ENCODE results near the gene NDFIP2.
A peak's percentile ranks its signal among the peaks of the same experiment; 100 is the strongest.

NDFIP2 gene

GRCh38 chr13:79451500-79451962 is 29.4 kb upstream of the NDFIP2 start:
- no peak for TF ChIP-seq RARB (CRISPR knock-in tag; IDR thresholded peaks at IDR 0.05)
- no peak for TF ChIP-seq OSR1 (CRISPR knock-in tag; IDR thresholded peaks at IDR 0.05)
- TF ChIP-seq BACH2 (CRISPR knock-in tag; IDR thresholded peaks at IDR 0.05; ENCODE audit: borderline replicate concordance): no peak
- TF ChIP-seq PATZ1 (CRISPR knock-in tag; IDR thresholded peaks at IDR 0.05; ENCODE audit: borderline replicate concordance): no peak
- TF ChIP-seq SNAI2 (CRISPR knock-in tag; IDR thresholded peaks at IDR 0.05): no peak
- TF ChIP-seq, protein P1, sequence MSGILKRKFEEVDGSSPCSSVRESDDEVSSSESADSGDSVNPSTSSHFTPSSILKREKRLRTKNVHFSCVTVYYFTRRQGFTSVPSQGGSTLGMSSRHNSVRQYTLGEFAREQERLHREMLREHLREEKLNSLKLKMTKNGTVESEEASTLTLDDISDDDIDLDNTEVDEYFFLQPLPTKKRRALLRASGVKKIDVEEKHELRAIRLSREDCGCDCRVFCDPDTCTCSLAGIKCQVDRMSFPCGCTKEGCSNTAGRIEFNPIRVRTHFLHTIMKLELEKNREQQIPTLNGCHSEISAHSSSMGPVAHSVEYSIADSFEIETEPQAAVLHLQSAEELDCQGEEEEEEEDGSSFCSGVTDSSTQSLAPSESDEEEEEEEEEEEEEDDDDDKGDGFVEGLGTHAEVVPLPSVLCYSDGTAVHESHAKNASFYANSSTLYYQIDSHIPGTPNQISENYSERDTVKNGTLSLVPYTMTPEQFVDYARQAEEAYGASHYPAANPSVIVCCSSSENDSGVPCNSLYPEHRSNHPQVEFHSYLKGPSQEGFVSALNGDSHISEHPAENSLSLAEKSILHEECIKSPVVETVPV (CRISPR knock-in tag; IDR thresholded peaks at IDR 0.05): no peak
- peak; percentile 100 for ATAC-seq

DNA sequence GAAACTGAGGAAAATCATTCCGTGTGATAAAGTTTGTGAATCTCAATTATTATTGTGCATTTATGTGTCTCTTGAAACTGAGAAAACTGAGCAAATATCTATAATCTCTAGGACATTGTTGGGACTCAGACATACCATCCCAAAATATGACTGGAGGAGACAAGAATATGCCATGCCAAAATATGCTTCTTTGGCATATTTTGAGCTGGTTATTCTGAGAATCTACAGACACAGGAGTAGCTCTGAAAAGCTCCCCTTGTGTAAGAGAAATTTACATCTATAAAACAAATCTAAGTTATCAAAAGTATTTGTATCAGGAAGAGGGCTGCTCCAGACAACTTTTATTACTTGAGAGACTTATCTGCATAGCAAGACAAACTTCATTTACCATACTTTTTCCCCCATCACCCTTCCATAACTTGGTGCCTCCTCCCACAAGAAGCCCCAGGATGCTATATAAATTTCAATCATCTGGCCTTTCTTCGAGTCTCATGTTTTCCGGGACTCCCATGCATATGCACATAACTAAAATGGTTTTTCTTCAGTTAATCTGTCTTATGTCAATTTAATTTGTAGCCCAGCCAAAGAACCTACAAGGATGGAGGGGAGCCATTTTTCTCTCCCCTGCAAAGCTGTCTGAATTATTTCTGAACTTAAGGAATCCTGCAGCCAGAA is 28.6 kb upstream of the NDFIP2 start:
- no peak for TF ChIP-seq TCF4 (CRISPR knock-in tag; IDR thresholded peaks at IDR 0.05; ENCODE audit: borderline replicate concordance)
- TF ChIP-seq, protein P1 (CRISPR knock-in tag; IDR thresholded peaks at IDR 0.05): no peak
- TF ChIP-seq GLIS3 (CRISPR knock-in tag; IDR thresholded peaks at IDR 0.05): no peak
- no peak for TF ChIP-seq ESRRG (CRISPR knock-in tag; IDR thresholded peaks at IDR 0.05)
- TF ChIP-seq BACH2 (CRISPR knock-in tag; IDR thresholded peaks at IDR 0.05; ENCODE audit: borderline replicate concordance): no peak
- no peak for TF ChIP-seq POU6F1 (CRISPR knock-in tag; IDR thresholded peaks at IDR 0.05; ENCODE audit: borderline replicate concordance, low read depth)
- no peak for TF ChIP-seq ZFP30 (CRISPR knock-in tag; IDR thresholded peaks at IDR 0.05)
- TF ChIP-seq OSR1 (CRISPR knock-in tag; IDR thresholded peaks at IDR 0.05): no peak
- ATAC-seq: peak; percentile 41; the same call in 2 of the 3 replicates

DNA sequence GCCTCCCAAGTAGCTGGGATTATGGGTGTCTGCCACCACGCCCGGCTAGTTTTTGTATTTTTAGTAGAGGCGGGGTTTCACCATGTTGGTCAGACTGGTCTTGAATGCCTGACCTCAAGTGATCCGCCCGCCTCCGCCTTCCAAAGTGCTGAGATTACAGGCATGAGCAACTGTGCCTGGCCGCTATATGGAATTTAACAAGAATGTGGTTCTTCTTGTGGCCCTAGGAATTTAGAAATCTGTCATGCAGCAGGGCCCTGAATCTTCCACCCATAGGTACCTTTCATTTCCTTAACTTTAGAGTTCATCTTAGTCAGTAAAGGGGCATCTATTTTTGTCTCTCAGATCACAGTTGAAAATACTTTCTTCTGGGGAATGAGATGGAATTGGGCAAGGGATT is 25.6 kb upstream of the NDFIP2 start:
- no peak for ATAC-seq
- TF ChIP-seq OSR1 (CRISPR knock-in tag; IDR thresholded peaks at IDR 0.05) (no peak), BACH2 (CRISPR knock-in tag; IDR thresholded peaks at IDR 0.05; ENCODE audit: borderline replicate concordance) (no peak), ZNF8 (CRISPR knock-in tag; IDR thresholded peaks at IDR 0.05) (no peak), ZNF565 (CRISPR knock-in tag; conservative IDR thresholded peaks at IDR 0.05; ENCODE audit: low read depth) (no peak), RARB (CRISPR knock-in tag; IDR thresholded peaks at IDR 0.05) (no peak), ISL1 (CRISPR knock-in tag; IDR thresholded peaks at IDR 0.05) (no peak), TSHZ2 (CRISPR knock-in tag; IDR thresholded peaks at IDR 0.05) (no peak), CREB5 (CRISPR knock-in tag; IDR thresholded peaks at IDR 0.05; ENCODE audit: low read depth) (no peak), ZC3H10 (CRISPR knock-in tag; IDR thresholded peaks at IDR 0.05) (no peak), TOX (CRISPR knock-in tag; IDR thresholded peaks at IDR 0.05; ENCODE audit: borderline replicate concordance) (no peak), CSDC2 (CRISPR knock-in tag; IDR thresholded peaks at IDR 0.05) (no peak), ZFP30 (CRISPR knock-in tag; IDR thresholded peaks at IDR 0.05) (no peak), SNAI2 (CRISPR knock-in tag; IDR thresholded peaks at IDR 0.05) (no peak), ESRRG (CRISPR knock-in tag; IDR thresholded peaks at IDR 0.05) (no peak), ARNTL (CRISPR knock-in tag; IDR thresholded peaks at IDR 0.05; ENCODE audit: borderline replicate concordance, low read depth) (no peak), ZNF70 (CRISPR knock-in tag; IDR thresholded peaks at IDR 0.05) (no peak), ZFP3 (CRISPR knock-in tag; IDR thresholded peaks at IDR 0.05) (no peak)
